NCI-H82 treated with DMSO at 0.1 percent for 48 hours (cell line): ENCODE data around the gene RNF4.
"Not testable (repeated sequence)": the region's sequence is repeated elsewhere in the genome, so short reads cannot be mapped to it uniquely, and the experiment has no call there.

Experiments
- DNase-seq: peaks from one replicate; lab custom pipeline; 2025; ENCODE audit not compliant: unreplicated experiment; lab: John Stamatoyannopoulos, UW

Gene RNF4, protein sequence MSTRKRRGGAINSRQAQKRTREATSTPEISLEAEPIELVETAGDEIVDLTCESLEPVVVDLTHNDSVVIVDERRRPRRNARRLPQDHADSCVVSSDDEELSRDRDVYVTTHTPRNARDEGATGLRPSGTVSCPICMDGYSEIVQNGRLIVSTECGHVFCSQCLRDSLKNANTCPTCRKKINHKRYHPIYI

GRCh38 chr4:2468456-2469191 is at the start of gene RNF4:
RNF4 (plus strand) TSS chr4:2469106; CDS start chr4:2490494, 21,388 bp downstream.
- peak; percentile 88 for DNase-seq

- DNase-seq, result no peak
These were observed 49.1 kb upstream of the RNF4 start for GRCh38 chr4:2419814-2420213.

GRCh38 chr4:2421928-2422327 is 47.0 kb upstream of the RNF4 start:
- no peak for DNase-seq

- DNase-seq, result no peak
These were observed 45.8 kb upstream of the RNF4 start for GRCh38 chr4:2423066-2423465.

DNA sequence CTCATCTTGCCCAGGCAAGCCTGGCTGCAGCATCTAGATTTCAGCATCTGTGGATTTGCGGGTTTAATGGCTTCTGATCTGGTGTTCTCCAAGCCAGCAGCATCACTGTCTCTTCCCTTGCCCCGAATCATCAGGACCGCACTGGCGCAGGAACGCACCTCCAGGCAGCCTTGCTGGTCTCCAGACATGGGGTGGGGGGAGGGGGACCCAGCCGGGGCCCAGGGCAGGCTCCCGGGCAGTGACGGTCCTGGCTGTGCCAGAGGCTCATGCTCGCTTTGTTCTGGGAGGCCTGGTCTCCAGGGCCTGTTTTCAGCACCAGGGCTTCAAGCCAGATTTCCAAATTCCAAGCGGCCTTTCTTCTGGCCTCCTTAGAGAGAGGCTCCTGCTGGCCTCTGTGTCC is 45.2 kb upstream of the RNF4 start:
- no peak for DNase-seq

DNA sequence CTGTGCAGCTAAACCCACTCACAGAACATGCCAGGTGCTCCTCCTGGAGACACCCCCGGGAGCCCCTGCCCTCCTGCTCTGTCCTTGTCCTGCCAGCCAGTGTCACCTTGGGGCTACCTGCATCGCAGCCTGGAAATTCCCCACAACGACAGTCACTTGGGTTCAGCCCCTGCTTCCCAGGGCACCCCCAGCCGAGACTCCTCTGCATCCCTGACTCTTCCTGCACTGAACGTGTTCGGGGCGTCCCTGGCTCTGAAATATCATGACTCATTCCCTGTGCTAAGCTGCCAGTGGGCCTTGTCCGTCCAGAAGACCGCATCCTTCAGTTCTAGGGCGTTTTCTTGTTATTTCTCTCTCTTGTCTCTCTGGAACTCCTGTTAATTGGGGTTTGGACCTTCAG is 44.3 kb upstream of the RNF4 start:
- DNase-seq, result no peak

- no peak for DNase-seq
These were observed 43.4 kb upstream of the RNF4 start for GRCh38 chr4:2425386-2426068.

DNA sequence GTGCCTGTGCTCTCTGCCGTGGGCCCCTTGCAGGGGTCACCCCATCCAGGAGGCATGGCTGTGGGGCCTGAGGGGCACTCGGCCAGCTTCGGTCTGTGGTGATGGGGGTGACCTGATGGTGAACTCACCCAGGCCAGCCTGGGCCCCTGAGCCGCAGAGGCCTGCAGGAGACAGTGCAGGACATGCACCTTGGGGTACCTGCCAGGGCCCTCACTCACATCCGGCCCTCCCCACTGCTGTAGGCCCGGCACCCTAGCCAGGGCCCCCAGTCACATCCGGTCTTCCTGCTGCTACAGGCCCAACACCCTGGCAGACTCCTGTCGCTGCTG is 42.9 kb upstream of the RNF4 start:
- DNase-seq, result no peak

GRCh38 chr4:2426711-2427275 is 42.1 kb upstream of the RNF4 start:
- DNase-seq, result no peak

- DNase-seq, result no peak
These were observed 41.2 kb upstream of the RNF4 start for GRCh38 chr4:2427383-2428334.

GRCh38 chr4:2428496-2429213 is 40.3 kb upstream of the RNF4 start:
- DNase-seq, result no peak

- not testable (repeated sequence) for DNase-seq
These were observed 38.8 kb upstream of the RNF4 start for GRCh38 chr4:2429945-2430757.

GRCh38 chr4:2432004-2432403 is 36.9 kb upstream of the RNF4 start:
- no peak for DNase-seq

GRCh38 chr4:2432991-2433530 is 35.8 kb upstream of the RNF4 start:
- no peak for DNase-seq

DNA sequence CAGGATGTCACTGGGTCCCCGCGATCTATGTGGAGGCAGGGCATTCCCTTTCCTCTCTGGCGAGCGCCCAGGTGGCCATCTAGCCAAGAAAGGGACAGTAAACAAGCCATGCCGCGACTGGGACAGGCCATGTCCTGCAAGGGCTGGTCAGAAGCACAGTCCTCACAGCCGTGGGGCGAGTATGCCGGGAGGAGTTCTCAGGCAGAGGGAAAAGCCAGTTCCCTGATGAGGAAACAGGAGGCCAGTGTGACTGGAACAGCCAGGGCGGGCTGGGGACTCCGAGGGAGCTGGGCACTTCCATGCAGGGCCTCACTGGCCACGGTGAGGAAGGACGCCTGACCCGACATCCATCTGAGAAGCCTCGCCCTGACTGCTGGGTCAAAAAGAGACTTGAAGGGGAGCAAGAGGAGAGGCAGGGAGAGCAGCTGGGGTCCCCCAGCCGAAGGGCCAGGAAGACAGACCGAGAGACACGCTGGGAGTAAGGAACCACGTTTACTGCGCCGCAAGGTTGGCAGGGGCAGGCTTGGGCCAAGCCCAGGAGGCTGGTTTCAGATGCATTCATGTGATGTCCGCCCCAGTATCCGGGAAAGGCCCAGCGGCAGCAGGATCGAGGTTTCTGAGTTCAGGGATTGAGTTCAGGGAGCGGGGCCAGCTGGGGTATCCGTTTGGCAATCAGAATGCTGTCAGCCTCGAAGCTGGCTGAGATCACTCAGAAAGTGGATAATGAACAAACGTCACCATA is 35.1 kb upstream of the RNF4 start:
- no peak for DNase-seq

GRCh38 chr4:2434420-2434819 is 34.5 kb upstream of the RNF4 start:
- no peak for DNase-seq

DNA sequence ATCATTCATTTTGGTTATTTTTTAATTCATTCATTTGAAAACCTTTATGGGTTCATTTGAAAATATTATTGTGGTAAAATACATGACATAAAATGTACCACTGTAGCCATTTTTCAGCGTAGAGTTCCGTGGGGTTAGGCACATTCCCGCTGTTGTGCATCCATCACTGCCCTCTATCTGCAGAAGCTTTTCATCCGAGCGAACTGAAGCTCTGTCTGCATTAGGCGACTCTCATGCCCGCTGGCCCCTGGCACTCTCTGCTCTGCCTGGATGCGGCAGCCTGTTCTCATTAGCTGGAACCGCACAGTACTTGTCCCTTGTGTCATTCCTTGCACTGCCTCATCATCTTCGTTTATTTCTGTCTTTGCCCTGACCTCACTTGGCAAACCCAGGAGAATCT is 32.6 kb upstream of the RNF4 start:
- DNase-seq, result no peak

DNA sequence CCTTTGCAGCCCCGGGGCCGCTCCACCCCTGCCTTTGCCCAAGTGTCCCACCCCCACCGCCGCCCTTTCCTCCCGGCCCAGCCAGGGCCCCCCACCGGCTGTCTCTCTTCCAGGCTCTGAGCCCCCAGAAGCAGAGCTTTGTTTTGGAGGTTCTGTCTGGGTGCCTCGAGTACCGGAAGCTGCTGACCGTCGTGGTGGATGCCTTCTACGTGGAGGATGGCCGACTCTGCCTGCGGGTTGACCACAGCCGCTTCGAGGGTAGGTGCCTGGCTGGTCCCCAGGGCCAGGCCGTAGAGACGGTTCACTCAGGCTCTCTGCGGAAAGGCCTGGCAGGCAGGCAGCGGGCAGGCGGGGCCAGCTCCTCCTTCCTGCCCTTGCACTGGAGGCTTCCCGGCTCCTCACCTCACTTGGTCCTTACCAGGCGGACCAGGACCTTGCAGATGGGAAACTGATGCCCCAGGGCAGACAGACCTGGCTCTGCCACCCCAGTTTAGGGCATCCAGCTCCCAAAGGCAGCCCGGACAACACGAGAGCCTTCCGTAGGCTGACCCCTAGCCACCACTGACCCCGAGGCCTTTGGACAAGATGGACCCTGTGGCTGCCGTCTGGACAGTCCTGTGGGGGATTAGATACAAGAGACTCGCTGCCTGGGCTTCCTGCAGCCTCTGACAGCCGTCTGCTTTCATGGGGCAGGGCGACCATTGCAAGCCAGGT is 32.0 kb upstream of the RNF4 start:
- DNase-seq, result no peak
